ENCODE results near the gene NEURL1.

Gene NEURL1

DNA sequence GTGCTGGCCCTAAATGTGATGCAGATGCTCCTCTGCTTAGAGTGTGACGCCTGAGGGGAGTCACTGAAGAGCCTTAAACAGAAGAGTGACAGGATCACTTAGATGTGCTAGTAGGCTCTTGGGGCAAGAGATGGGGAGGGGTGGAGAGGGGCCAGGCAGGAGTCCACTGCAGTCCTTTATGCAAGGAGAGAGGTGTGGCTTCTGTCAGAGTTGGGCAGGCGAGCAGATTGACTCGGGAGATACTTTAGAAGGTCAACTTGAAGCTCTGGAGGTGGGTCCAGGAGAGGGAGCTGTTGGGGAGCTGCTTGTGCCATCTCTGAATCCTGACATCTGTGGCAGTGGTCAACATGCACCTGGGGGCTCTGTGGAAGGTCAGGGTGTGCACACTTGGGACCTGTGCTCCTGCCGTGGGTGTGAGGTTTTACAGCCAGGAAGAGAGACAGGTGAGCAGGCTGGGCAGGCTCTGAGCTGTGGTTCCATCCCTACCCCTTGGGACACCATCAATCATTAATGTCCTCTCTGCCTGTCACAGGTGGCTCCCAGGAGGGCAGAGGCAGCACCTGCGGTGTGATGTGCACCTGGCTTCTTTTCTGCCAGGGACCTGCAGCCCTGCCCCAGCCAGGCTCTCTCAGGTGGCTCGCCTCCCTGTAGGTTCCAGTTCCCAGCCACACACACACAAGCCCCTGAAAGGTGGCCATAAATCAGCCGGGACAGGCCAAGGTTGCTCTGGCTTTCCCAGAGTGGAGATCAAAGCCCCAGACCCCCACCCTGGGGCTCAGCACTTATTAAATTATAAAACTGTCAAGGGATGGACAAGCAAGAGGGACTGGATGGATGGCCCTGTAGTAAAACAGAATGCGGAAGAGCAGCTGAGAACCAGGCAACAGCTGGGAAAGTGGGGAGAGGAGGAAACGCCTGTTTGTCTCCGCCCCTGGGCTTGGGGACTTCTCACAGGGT lies 14.0 kb downstream of the NEURL1 start:
- no peak overlapping the region for H3K27ac ChIP-seq

DNA sequence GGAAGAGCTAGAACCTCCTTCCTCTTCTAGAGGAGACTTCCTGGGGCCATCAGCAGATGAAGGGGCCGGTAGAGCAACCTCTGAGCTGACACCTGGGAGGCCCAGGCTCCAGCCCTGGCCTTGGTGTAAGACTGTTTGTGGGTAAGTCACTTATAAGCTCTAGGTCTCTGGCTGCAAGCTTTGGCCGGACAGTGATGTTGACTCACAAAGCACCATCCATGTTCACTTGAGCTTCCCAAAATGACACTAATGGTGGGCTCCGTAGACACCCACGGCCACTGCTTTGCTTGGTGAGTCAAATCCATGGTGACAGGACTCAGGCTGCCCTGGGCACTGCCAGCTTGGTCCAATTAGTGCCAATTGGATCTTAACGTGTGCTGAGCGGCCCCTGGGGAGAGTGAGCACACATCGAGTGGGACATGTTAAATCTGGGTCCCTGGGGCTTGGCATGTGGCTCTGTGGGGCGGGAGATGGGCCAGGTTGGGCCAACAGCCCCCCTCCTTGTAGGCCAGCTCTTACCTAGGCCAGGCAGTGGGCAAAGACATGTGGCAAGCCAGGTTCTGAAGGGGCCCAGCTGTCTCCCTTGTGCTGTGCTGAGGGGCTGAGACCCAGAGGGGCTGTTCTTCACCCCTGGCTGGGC lies 16.7 kb downstream of the NEURL1 start:
- Histone ChIP-seq H3K4me1 (peaks cover 15% of the 10 kb centered on the region), H3K27ac (no peak overlapping the region), H3K4me3 (ENCODE audit: low read depth, low read length) (no peak overlapping the region), H3K4me2 (ENCODE audit: low read length) (no peak overlapping the region), H3K9ac (no peak overlapping the region), H2AFZ (no peak overlapping the region), H3K27me3 (ENCODE audit: control insufficient read depth, insufficient read depth, low read length) (no peaks in the 10 kb centered on the region), H3K79me2 (peaks cover 3% of the 10 kb centered on the region), H3K9me3 (ENCODE audit: control insufficient read depth, low read length) (no peaks in the 10 kb centered on the region), H3K36me3 (ENCODE audit: control insufficient read depth, insufficient read depth, low read length) (no peaks in the 10 kb centered on the region)
- TF ChIP-seq, protein P1, sequence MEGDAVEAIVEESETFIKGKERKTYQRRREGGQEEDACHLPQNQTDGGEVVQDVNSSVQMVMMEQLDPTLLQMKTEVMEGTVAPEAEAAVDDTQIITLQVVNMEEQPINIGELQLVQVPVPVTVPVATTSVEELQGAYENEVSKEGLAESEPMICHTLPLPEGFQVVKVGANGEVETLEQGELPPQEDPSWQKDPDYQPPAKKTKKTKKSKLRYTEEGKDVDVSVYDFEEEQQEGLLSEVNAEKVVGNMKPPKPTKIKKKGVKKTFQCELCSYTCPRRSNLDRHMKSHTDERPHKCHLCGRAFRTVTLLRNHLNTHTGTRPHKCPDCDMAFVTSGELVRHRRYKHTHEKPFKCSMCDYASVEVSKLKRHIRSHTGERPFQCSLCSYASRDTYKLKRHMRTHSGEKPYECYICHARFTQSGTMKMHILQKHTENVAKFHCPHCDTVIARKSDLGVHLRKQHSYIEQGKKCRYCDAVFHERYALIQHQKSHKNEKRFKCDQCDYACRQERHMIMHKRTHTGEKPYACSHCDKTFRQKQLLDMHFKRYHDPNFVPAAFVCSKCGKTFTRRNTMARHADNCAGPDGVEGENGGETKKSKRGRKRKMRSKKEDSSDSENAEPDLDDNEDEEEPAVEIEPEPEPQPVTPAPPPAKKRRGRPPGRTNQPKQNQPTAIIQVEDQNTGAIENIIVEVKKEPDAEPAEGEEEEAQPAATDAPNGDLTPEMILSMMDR (IDR thresholded peaks at IDR 0.05), result no peak

More for the DNA sequence above, 14.0 kb downstream of the NEURL1 start:
- Histone ChIP-seq H3K9ac (no peak overlapping the region), H3K27me3 (ENCODE audit: control insufficient read depth, insufficient read depth, low read length) (no peaks in the 10 kb centered on the region), H3K4me3 (ENCODE audit: low read depth, low read length) (no peak overlapping the region), H3K79me2 (peaks cover 3% of the 10 kb centered on the region), H3K36me3 (ENCODE audit: control insufficient read depth, insufficient read depth, low read length) (no peaks in the 10 kb centered on the region), H3K4me1 (peaks cover 7% of the 10 kb centered on the region), H3K4me2 (ENCODE audit: low read length) (no peak overlapping the region), H2AFZ (no peak overlapping the region), H3K9me3 (ENCODE audit: control insufficient read depth, low read length) (no peaks in the 10 kb centered on the region)
- TF ChIP-seq, protein P1 (IDR thresholded peaks at IDR 0.05), result no peak

DNA sequence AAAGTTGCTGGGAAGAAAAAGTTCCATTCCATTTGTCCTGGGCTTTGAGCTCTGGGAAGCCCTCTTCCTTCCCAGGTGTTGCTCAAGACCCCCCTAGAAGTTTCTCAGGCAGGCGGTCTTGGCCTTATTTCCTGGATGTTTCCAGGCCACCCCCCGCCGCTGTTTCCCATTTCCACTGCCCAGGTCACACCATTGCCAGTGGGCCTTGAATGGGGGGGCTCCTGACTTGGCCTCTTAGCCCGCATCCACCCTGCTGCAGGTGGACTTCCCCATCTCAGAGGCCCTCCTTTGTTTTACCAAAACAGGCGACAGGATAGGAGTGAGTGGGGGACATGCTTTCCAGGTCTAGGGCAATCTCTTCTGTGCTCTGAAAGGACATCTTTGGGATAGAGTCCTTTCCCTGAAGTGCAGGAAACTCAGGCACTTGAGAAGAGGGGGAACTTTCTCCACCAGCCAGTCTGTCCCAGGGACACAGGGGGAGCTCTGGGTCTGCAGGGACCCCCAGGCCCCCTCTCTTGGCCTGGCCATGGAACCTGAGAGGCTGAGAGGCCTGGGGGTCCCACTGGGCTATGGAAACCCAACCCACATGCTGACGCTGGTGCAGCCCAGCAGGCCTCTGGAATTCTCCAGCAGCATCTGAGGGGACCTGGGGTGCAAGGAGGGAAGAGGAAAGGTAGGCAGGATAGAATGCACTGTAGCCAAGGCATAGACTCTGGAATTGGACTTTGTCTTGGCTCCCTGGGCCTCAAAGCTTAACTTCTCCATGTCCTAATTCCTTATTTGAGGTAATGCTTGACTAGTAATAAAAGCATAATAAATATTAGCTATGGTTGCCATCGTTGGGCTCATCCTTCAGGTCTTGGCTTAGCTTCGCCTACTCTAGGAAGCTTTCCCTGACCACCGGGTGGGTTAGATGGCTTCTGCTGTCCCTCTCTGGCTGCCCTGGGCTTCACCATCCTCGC lies 17.6 kb downstream of the NEURL1 start:
- H2AFZ ChIP-seq, result no peak overlapping the region
- H3K4me3 ChIP-seq (ENCODE audit: low read depth, low read length), result no peak overlapping the region
- no peak overlapping the region for H3K9ac ChIP-seq
- H3K79me2 ChIP-seq, result peaks cover 3% of the 10 kb centered on the region
- H3K27ac ChIP-seq, result no peak overlapping the region
- no peaks in the 10 kb centered on the region for H3K27me3 ChIP-seq (ENCODE audit: control insufficient read depth, insufficient read depth, low read length)
- TF ChIP-seq, protein P1 (IDR thresholded peaks at IDR 0.05), result no peak
- no peaks in the 10 kb centered on the region for H3K9me3 ChIP-seq (ENCODE audit: control insufficient read depth, low read length)
- H3K4me1 ChIP-seq, result peaks cover 15% of the 10 kb centered on the region
- no peaks in the 10 kb centered on the region for H3K36me3 ChIP-seq (ENCODE audit: control insufficient read depth, insufficient read depth, low read length)
- no peak overlapping the region for H3K4me2 ChIP-seq (ENCODE audit: low read length)

- H3K4me1 ChIP-seq, result peaks cover 15% of the 10 kb centered on the region
- no peaks in the 10 kb centered on the region for H3K9me3 ChIP-seq (ENCODE audit: control insufficient read depth, low read length)
- H2AFZ ChIP-seq, result peak overlapping the region; percentile 63
- no peak overlapping the region for H3K4me2 ChIP-seq (ENCODE audit: low read length)
- no peak overlapping the region for H3K4me3 ChIP-seq (ENCODE audit: low read depth, low read length)
- H3K79me2 ChIP-seq, result no peaks in the 10 kb centered on the region
- no peak overlapping the region for H3K27ac ChIP-seq
- TF ChIP-seq, protein P1 (IDR thresholded peaks at IDR 0.05), result no peak
- no peaks in the 10 kb centered on the region for H3K27me3 ChIP-seq (ENCODE audit: control insufficient read depth, insufficient read depth, low read length)
- H3K9ac ChIP-seq, result no peak overlapping the region
- H3K36me3 ChIP-seq (ENCODE audit: control insufficient read depth, insufficient read depth, low read length), result no peaks in the 10 kb centered on the region
These were observed 18.7 kb downstream of the NEURL1 start for GRCh38 chr10:103512166-103512565.

All from parathyroid adenoma (tissue), 2 donors.